Osteoblast (primary cell): Measurements from ENCODE around the gene PHKA2. TPM values are rescaled to one million over a fixed set of nuclear protein-coding genes. Genes with fewer than 3 reads are reported as not detected.
A peak's percentile ranks its signal among the peaks of the same experiment; 100 is the strongest.

Experiments
- DNase-seq: peaks from one replicate; pipeline ENCODE4 v3.0.0; 2011; ENCODE audit warnings: low spot score, mixed read lengths; ENCODE audit not compliant: insufficient read length; ENCODE audit errors: missing footprints
- H2AFZ ChIP-seq: 2 replicates; pipeline ENCODE4 v1.6.0; 2011; ENCODE audit warnings: mild to moderate bottlenecking, low read length
- H3K27ac ChIP-seq: 2 replicates; pipeline ENCODE4 v1.5.1; 2011; ENCODE audit warnings: mild to moderate bottlenecking, low read depth, low read length, moderate library complexity
- H3K27me3 ChIP-seq: 2 replicates; pipeline ENCODE4 v1.6.0; 2012; ENCODE audit warnings: mild to moderate bottlenecking, control low read depth, inconsistent platforms, low read length, moderate library complexity; ENCODE audit not compliant: insufficient read depth
- H3K36me3 ChIP-seq: 2 replicates; pipeline ENCODE4 v1.5.1; 2011; ENCODE audit warnings: mild to moderate bottlenecking, low read length, control low read depth, moderate library complexity; ENCODE audit not compliant: insufficient read depth
- H3K4me1 ChIP-seq: 2 replicates; pipeline ENCODE4 v1.5.1; 2011; ENCODE audit warnings: mild to moderate bottlenecking, low read length, control low read depth, moderate library complexity; ENCODE audit not compliant: insufficient read depth
- H3K4me2 ChIP-seq: 2 replicates; pipeline ENCODE4 v1.6.0; 2011; ENCODE audit warnings: mild to moderate bottlenecking, low read length; ENCODE audit not compliant: insufficient read depth
- H3K4me3 ChIP-seq: fragments of 200-600 bp; sonication (generic); 3 replicates; pipeline ENCODE4 v1.5.1; 2012; ENCODE audit warnings: mild to moderate bottlenecking, low read length, inconsistent platforms; ENCODE audit not compliant: insufficient read depth
- H3K79me2 ChIP-seq: 2 replicates; pipeline ENCODE4 v1.6.0; 2012; ENCODE audit warnings: mild to moderate bottlenecking, low read length, control low read depth, inconsistent platforms; ENCODE audit not compliant: insufficient read depth
- H3K9me3 ChIP-seq: 2 replicates; pipeline ENCODE4 v1.5.1; 2011; ENCODE audit warnings: low read depth, low read length, control low read depth
- H4K20me1 ChIP-seq: 2 replicates; pipeline ENCODE4 v1.6.0; 2012; ENCODE audit warnings: mild to moderate bottlenecking, low read length, control low read depth; ENCODE audit not compliant: insufficient read depth
- total RNA-seq: library from RNA; depleted of rRNA; stranded (reverse); fragments of >200 nt; gene quantifications from 2 replicates; pipeline ENCODE4 v1.2.3, GENCODE V29; 2012
- TF ChIP-seq, protein P1 (sequence below): IDR thresholded peaks from 2 replicates; pipeline ENCODE4 v1.5.1; 2011; ENCODE audit warnings: mild to moderate bottlenecking, low read depth, low read length, moderate library complexity; ENCODE audit errors: extremely low read depth

The PHKA2 gene
- total RNA-seq, 1 donor: 13.8 TPM

GRCh38 chrX:18998653-18999052 is 14.7 kb upstream of the PHKA2 start:
- TF ChIP-seq, protein P1, sequence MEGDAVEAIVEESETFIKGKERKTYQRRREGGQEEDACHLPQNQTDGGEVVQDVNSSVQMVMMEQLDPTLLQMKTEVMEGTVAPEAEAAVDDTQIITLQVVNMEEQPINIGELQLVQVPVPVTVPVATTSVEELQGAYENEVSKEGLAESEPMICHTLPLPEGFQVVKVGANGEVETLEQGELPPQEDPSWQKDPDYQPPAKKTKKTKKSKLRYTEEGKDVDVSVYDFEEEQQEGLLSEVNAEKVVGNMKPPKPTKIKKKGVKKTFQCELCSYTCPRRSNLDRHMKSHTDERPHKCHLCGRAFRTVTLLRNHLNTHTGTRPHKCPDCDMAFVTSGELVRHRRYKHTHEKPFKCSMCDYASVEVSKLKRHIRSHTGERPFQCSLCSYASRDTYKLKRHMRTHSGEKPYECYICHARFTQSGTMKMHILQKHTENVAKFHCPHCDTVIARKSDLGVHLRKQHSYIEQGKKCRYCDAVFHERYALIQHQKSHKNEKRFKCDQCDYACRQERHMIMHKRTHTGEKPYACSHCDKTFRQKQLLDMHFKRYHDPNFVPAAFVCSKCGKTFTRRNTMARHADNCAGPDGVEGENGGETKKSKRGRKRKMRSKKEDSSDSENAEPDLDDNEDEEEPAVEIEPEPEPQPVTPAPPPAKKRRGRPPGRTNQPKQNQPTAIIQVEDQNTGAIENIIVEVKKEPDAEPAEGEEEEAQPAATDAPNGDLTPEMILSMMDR: no peak

GRCh38 chrX:18997916-18998315 is 14.0 kb upstream of the PHKA2 start:
- H3K9me3 ChIP-seq: no peaks in the 10 kb centered on the region

More at GRCh38 chrX:18998653-18999052, 14.7 kb upstream of the PHKA2 start:
- Histone ChIP-seq H3K4me2 (no peak overlapping the region), H2AFZ (no peak overlapping the region), H3K4me1 (peaks cover 18% of the 10 kb centered on the region), H3K79me2 (no peaks in the 10 kb centered on the region), H3K27ac (no peak overlapping the region), H4K20me1 (no peaks in the 10 kb centered on the region), H3K9me3 (no peaks in the 10 kb centered on the region), H3K27me3 (no peaks in the 10 kb centered on the region), H3K4me3 (no peak overlapping the region), H3K36me3 (no peaks in the 10 kb centered on the region)
- no peak for DNase-seq

DNA sequence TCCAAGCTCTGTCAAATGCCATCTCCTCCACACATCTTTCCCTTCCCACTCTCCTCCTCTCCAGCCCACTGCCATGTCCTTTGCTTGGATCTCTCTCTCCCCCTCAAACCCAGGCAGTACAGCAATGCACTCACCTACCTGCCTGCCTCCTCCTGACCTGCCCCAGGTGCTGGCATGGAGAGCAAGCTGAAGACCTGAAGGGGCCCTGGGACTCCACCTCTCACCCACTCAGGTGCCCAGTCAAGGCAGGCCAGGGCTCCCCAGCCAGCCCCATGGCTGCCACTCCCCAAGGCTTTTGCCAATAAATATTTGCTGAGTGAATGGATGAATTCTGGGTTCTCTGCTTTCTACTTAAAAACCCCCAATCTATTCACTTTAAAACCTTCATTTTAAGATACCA is 12.6 kb upstream of the PHKA2 start:
- H3K4me3 ChIP-seq: no peak overlapping the region
- no peak overlapping the region for H2AFZ ChIP-seq

More at GRCh38 chrX:18997916-18998315, 14.0 kb upstream of the PHKA2 start:
- H4K20me1 ChIP-seq: no peaks in the 10 kb centered on the region
- TF ChIP-seq, protein P1: no peak
- H3K36me3 ChIP-seq: no peaks in the 10 kb centered on the region
- no peak for DNase-seq
- peaks cover 19% of the 10 kb centered on the region for H3K4me1 ChIP-seq
- H3K27me3 ChIP-seq: no peaks in the 10 kb centered on the region
- no peak overlapping the region for H2AFZ ChIP-seq
- no peak overlapping the region for H3K27ac ChIP-seq
- H3K79me2 ChIP-seq: no peaks in the 10 kb centered on the region
- H3K4me2 ChIP-seq: no peak overlapping the region
- H3K4me3 ChIP-seq: no peak overlapping the region

DNA sequence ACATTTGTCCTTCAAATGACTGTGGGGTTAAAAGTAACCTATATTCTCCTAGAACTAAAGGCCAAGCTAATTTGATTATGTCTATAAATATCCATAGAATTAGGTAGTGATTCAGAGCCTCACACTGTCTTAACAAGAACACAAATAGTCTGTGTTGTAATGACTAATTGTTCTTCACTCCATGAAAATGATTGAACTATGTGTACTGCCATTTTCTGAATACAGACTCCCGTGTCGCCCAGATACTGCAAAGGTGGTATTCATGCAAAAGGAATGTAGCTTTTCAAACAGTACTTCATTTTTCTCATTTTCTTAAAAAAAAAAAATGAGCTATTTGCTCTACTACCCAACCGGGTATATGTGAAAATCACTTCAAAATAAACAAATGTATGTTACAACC is 11.3 kb upstream of the PHKA2 start:
- Histone ChIP-seq H3K27ac (peak overlapping the region; percentile 90), H4K20me1 (no peaks in the 10 kb centered on the region), H3K36me3 (no peaks in the 10 kb centered on the region), H3K79me2 (no peaks in the 10 kb centered on the region), H3K4me2 (peak overlapping the region; percentile 56), H2AFZ (peak overlapping the region; percentile 3), H3K4me3 (peak overlapping the region; percentile 26), H3K9me3 (no peaks in the 10 kb centered on the region), H3K4me1 (peaks cover 19% of the 10 kb centered on the region), H3K27me3 (no peaks in the 10 kb centered on the region)
- TF ChIP-seq, protein P1: no peak
- DNase-seq: peak; percentile 71

More for the DNA sequence above, 12.6 kb upstream of the PHKA2 start:
- TF ChIP-seq, protein P1: no peak
- Histone ChIP-seq H3K4me2 (no peak overlapping the region), H3K27ac (no peak overlapping the region), H3K79me2 (no peaks in the 10 kb centered on the region), H3K36me3 (no peaks in the 10 kb centered on the region), H3K9me3 (no peaks in the 10 kb centered on the region), H4K20me1 (no peaks in the 10 kb centered on the region), H3K27me3 (no peaks in the 10 kb centered on the region), H3K4me1 (peaks cover 19% of the 10 kb centered on the region)
- no peak for DNase-seq
